Measurements from ENCODE around the gene RLN3.
"Not testable (repeated sequence)": the region's sequence is repeated elsewhere in the genome, so short reads cannot be mapped to it uniquely, and the experiment has no call there.

The RLN3 gene

DNA sequence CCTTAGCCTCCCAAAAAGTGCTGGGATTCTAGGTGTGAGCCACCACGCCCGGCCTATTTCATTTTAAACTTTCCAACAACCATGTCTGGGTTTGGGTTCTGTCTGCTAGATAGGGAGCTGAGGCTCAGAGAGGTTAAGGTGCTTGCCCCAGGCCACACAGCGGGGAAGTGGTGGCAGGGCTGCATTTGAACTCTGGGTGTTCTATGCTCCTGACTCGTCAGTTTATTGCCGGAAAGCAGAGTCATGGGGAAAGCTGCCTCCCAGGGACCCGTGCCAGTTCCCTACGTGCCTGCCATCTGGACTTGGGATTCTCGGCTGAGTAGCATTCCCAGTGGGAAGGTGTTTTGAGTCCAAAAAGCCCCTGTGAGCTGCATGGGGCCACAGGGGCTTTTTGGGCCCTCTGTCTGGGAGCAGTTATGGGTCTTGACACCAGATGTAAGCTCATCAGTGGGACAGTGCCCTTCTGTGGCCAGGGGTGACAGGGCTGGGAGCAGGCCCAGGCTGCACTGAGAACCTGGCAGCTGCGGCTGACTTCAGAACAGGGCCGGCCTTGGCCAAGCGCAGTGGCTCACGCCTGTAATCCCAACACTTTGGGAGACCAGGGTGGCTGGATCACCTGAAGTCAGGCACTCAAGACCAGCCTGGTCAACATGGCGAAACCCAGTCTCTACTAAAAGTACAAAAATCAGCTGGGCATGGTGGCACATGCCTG, 32.8 kb upstream of the RLN3 start:
- no peak for DNase-seq

DNA sequence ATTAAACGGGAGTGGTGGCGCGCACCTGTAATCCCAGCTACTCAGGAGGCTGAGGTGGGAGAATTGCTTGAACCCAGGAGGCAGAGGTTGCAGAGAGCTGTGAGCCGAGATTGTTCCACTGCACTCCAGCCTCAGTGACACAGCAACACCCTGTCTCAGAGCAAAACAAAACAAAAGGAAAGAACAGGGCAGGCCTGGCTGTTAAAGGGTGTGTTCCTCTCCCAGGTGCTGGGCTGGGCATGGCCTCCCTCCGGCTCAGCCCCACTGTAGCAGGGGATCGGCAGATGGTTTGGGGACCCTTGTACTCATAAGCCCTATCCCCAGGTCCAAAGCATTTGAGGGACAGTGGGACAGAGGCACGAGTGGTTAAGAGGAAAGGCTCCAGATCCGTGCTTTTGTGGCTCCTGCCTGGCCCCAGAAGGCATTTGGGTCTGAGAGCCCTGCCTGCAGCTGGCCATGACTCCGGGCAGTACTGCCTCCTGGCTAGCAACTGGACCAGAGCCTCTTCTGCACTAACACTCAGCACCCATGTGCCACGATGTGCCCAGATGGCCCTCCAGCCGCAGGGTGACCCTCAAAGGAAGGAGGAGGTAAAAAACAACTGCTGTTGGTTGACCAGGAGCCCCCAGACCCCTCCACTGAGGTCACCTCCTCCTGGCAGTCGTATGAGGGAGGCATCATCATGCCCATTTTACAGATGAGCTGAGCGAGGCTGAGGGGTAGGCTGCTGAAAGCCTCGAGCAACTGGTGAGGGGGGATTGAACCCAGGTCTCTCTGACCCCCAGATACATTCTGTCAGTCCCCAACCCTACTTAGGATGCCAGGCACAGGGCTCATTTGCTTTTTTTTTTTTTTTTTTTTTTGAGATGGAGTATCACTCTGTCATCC, 31.8 kb upstream of the RLN3 start:
- DNase-seq, result no peak

DNA sequence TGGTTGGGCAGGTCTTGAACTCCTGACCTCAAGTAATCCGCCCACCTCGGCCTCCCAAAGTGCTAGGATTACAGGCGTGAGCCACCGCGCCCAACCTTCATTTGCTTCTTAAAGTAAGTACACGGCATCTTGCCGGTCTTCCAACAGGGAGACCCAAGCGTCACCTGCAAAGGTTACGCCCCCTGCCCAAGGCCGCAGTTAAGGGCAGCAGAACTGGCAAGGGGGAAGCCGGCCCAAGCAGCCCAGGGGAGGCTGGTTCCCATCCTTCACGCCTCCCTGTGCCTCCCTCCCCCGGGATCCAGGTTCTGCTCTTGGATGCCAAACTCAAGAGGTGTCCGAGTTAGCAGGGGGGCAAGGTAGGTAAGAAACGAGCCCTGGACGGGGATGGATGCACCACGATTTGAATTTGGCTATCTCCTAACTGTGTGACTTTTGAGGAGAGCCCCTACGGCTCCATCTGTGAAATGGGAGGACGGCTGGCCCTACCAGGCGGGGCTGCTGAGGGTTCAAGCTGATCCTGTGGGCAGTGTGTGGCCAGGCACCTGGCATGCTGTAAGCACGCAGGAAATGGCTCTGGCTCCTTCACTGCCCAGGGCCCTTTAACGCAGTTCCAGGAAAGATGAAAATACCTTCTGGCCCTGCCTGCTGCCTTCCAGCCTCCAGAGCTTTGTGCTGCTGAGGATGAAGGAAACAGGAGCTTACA, 30.9 kb upstream of the RLN3 start:
- no peak for DNase-seq

DNA sequence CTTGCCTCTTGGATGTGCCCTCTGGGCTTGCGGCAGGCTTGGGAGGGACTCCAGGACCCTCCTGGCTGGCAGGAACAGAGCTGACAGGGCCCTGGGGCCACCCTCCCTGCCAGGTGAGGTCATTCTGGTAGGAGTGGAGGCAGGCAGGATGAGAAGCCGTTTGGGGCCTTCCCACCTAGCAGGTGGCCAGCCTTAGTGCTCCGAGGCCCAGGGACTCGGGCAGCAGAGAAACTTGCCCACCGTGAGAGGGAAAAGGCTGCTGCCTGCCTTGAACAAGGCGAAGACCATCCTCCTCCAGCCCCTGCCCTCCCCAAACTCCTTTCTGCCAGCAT, 30.4 kb upstream of the RLN3 start:
- DNase-seq, result no peak

DNA sequence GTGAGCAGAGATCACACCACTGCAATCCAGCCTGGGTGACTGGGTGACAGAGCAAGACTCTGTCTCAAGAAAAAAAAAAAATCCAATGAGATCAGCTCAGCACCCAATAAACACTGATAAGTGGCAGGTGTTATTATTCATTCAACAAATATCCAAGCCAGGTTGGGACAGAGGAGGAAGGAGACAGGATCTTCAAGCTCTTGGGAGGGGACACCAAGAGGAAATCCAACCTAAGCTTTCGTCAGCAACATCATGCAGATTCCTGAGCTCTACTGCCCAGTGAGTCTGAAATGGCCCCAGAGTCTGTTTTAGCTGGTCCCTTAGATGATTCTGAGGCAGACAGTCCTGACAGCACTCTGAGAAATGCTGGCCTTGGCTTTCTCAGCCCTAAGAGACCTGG, 29.5 kb upstream of the RLN3 start:
- no peak for DNase-seq

DNA sequence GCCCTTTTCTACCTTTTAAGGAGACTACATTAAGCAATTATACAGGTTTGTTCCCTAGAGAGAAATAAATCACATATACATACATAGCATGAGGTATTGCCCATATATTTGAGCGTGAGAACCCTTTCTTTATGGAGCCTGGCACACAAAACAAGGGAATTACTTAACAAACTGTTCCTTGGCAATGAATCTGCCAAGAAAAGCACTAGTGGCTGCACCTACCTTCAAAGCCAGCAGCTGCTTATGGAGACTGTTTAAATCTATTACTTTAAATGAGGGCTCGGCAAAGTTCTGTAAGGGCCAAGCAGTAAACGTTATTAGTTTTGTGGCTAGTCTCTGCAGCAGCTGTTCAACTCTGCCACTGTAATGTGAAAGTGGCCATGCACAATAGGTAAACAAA, 28.9 kb upstream of the RLN3 start:
- no peak for DNase-seq

DNA sequence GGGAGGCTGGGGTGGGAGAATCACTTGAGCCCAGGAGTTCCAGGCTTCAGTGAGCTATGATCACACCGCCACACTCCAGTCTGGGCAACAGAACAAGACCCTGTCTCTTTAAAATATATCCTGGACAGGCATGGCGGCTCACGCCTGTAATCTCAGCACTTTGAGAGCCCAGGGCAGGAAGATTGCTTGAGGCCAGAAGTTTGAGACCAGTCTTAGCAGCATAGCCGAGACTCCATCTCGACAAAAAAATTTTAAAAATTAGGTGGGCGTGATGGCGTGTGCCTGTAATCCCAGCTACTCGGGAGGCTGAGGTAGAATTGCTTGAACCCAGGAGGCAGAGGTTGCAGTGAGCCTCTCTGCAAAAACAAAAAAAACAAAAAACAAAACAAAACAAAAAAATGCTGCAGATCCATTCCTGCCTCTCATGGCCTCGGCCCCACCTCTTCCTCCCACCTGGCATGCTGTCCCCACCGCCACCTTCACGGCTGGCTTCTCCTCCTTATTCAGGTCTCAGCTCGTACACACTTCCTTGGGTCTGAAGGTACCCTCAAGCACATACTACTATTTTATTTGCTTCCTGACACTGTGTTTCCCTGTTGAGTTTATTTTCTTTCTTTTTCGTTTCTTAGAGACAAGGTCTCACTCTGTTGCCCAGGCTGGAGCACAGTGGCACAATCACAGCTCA, 27.1 kb upstream of the RLN3 start:
- DNase-seq, result no peak

DNA sequence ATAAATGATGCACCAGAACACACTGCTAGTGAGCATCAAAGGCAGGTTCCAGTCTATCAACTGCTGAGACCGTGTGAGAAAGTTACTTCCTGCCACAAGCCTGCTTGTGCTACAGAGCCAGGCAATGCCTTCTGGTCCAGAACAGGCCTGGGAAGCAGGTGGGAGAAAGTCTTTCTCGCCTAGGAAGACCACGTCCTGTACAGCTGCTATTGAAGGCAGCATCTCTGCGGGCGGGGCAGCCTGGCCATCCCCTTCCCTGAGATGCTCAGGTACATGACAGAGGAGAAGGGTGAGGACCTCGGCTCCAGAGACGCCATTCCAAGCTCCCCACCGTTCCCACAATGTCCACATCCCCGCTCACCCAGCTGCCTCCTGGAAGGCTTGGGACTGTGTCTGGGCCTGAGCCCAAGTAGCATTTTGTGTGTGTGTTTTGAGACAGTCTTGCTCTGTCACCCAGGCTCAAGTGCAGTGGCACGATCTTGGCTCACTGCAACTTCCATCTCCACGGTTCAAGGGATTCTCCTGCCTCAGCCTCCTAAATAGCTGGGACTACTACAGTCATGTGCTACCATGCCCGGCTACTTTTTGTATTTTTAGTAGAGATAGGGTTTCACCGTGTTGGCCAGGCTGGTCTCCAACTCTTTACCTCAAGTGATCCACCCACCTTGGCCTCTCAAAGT, 25.2 kb upstream of the RLN3 start:
- DNase-seq, result no peak

DNA sequence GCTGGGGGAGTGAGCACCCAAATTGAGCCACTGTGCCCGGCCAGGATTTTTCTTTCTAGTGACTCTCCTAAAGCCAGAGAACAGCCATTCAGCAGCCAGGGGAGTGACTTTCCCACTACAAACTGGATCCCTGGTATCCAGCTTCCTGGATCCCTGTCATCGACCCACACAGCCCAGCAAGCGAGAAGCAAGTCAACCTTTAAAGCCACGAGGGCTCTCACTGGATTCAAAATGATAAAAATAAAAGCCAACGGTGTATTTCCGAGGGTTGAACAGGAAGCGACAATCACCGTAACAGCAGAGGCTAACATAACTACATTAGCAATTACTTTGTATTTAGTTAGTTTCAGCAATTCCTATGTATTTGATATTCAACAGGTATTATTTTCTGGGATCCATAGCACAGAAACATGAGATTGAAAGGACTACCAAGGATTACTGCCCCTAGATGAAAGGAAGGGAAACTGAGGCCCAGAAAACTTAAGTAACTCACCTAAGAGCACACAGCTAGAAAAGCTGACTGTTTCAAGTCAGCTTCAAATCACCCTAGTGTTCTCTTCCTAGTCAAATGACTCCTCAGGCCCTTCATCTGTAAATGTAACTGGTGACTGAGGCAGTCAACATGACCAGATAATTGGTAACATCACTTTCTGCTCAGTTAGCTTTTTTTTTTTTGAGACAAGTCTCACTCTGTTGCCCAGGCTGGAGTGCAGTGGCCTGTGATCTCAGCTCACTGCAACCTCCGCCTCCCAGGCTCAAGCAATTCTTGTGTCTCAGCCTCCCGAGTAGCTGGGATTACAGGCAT, 24.5 kb upstream of the RLN3 start:
- DNase-seq, result no peak

DNA sequence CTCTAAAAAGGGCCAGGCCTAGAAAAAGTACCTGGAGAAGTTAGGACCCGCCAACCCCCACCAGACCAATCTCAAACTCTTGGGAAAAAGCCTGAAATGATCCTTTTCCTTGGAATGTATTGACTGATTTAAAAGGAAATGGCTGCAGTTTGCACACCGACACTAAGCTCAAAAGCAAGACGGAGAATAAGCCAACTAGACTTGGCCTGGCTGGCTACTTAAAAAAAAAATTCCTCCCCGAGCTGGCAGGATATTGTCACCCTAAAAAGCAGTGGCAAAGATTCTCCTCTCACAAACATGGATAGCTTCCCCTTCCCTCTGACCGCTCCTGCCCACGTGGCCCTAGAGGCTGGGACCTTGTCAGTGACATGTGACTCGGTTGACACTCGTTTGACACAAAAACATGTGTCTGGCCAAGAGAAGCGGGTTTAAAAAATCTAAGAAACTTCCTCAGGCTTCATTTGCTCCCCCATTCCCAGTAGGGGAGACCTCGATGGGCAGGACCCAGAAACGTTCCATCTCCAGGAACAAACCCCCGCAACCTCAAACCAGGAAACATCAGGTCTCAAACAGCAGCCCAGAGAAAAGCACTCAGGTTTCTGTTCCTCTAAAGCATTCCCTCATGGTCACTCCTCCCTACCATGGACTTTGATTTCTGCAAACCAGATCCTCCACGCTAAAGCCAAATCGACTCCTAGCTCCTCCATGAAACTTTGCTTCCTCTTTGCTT, 23.2 kb upstream of the RLN3 start:
- DNase-seq, result no peak

DNA sequence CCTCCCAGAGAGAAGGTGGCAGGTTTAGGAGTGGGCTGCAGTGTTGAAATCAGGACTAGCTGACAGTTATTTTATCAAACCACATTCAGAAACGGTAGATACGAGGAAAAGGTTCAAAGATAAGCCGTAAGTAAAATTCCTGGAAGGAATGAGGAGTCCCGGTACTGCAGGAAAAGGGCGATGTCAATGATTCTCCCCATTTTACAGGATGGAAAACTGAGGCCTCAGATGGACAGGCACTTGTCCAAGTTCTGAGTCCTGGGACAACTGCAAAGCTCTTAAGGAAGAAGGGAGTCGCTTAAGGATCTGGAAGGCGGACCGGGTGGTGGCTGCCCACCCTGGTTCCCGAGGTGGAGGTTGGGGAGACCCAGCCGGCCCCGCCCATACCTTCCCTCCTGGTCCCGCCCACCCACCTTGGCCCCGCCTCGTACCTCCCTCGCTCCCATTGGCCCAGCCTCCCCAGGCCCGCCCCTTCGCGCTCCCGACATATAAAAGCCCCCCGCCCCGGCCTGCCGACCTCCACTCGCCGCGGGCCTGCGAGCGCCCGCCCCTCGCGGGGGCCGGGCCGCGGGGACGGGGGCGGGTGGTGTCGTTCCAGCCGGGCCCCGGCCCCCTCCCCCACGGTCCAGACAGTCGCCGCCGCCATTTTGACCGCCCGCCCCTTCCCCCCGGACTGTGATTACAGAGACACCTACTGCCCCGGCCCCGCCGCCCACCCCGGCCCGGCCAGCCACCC, 22.4 kb upstream of the RLN3 start:
- DNase-seq, result peak; percentile 53

DNA sequence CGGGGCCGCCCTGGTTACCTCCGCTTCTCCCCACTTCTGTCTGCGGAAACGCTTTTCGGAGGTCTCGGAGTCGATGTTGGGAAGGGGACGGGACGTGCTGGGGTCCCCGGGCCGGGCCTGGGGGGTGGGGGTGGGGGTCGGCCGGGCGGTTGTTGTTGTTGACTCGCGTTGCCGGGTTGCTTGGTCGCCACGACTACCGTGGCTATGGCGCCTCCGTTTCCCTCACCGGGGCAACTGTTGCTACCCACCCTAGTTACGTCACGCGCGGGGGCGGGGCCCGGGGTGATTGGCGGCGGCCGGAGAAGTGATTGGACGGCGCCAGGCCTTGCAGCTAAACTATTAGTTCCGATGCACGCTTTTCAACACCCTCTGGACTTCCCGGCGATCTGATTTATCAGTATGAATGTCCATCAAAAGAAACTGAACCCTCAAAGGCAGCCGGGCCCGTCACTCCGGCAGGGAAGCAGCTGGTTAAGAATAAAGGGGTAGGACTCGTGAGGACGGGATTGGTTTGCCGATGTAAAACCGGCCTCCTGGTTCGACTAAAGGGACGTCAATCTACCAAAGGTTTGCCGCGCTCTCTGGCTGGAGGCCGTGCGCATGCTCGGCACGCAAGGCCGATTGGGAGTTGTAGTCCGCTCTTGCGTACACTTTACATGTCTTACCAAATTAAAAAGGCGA, 21.7 kb upstream of the RLN3 start, which contains the start of gene RFX1:
Gene RFX1 (minus strand): TSS at position 236 of the 681 bp plus-strand sequence. CDS start 12,477 bp downstream, outside the sequence.
- DNase-seq, result peak; percentile 94

DNA sequence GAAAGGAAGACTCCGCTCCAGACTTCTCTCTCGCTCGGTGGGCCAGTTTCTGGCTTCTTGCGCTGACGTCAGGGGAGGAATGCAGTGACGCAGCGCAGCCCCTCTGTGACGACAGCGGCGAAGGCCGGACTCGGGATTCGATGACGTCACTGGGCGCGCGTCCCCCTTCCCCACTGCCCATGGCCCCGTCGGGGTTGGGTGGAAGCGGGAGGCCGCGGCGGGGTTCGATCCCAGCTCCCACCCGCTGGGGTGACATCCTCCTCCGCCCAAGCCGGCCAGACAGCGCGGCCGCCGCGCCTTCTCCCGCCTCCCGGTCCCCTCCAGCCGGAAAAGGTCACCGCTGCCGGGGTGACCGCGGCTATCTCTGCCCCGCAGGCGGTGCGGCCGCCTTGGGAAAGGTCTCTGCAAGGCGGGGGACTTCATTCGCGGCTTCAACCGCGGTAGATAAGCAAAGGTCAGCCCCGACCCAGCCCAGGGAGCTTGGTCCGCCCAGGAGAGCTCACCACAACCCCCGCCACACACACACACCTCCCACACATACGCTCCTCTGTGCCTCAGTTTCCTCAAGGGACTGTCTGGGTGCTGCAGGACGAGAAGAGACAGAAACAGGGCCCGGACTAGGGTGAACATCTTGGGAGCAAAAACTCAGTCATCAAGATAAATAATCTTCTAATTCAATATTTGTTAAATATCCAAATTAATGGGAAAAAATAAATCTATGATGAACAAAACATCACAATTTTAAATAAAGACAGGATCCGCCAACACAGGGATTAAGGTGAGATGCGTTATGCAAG, 21.0 kb upstream of the RLN3 start:
- DNase-seq, result peak; percentile 68

DNA sequence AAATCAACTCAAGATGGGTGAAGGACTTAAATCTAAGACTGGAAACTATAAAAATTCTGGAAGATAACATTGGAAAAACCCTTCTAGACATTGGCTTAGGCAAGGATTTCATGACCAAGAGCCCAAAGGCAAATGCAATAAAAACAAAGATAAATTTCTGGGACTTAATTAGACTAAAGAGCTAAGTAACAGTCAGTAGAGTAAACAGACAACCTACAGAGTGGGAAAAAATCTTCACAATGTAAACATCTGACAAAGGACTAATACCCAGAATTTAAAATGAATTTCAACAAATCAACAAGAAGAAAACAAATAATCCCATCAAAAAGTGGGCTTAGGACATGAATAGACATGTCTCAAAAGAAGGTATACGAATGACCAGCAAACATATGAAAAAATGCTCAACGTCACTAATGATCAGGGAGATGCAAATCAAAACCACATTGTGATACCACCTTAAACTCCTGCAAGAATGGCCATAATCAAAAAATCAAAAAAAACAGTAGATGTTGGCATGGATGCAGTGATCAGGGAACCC, 15.5 kb upstream of the RLN3 start:
- DNase-seq, result no peak

DNA sequence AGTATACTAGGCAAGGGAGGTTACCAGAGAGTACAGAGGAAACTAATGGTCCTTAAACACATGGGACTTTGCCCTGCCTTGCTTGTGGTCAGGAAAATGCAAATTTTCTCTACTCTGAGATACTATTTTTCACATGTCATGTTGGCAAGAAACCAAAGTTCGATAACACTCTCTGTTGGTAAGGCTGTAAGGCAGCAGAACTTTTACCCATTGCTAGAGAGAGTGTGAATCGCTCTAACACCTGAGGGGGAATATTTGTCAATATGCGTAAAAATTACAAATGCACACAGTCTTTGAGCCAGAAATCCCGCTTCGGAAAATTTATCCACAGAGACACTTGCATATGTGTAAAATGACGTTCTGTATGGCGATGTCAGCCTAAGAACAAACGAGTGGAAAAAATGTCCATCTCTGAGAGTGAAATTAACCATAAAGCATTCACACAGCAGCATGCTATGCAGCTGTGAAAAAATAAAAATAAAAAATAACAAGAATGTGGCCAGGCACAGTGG, 12.4 kb upstream of the RLN3 start:
- no peak for DNase-seq

DNA sequence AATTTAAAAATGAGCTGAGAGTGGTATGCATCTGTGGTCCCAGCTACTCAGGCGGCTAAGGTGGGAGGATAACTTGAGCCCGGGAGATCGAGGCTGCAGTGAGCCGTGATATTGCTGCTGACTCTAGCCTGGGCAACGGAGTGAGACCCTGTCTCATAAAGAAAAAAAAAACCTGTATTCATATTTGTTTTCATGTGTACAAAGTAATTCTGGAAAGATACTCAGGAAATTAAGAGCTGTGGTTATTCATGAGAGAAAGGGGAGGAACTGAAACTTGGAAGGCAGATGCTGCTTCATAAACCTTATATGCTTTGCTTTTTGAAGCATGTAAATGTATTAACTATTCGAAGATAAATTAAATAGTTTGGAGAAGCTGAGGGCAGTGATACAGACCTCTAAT, 8.8 kb upstream of the RLN3 start:
- no peak for DNase-seq

DNA sequence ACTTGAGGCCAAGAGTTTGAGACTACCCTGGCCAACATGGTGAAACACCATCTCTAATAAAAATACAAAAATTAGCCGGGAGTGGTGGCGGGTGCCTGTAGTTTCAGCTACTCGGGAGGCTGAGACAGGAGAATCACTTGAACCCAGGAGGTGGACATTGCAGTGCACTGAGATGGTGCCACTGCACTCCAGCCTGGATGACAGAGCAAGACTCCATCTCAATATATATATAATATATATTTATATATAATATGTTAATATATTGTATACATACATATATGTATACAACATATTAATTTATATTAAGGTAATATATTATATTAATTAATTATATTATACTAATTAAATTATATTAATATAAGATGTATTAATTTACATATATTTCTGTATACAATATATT, 8.2 kb upstream of the RLN3 start:
- not testable (repeated sequence) for DNase-seq

DNA sequence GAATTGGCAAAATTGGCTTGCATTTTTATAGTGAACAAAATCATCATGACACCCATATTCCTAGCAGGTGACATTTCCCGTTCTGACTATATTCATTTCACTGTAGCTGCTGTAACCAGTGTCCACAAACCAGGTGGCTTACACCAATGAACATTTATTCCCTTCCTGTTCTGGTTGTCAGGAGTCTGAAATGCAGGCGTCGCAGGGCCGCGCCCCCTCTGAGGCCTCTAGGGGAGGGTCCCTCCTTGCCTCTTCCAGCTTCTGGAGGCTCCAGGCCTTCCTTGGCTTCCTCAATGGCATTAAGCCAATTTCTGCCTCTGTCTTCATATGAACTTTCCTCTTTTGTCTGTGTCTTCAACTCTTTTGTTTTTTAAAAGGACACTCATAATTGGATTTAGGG, 6.5 kb upstream of the RLN3 start:
- no peak for DNase-seq

Data from KG1 (cell line).